ENCODE results near the gene OTUD3. TPM values are rescaled to one million over a fixed set of nuclear protein-coding genes. Genes with fewer than 3 reads are reported as not detected.

Gene OTUD3, protein sequence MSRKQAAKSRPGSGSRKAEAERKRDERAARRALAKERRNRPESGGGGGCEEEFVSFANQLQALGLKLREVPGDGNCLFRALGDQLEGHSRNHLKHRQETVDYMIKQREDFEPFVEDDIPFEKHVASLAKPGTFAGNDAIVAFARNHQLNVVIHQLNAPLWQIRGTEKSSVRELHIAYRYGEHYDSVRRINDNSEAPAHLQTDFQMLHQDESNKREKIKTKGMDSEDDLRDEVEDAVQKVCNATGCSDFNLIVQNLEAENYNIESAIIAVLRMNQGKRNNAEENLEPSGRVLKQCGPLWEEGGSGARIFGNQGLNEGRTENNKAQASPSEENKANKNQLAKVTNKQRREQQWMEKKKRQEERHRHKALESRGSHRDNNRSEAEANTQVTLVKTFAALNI
- total RNA-seq, result 4.6 TPM in 2 replicates

DNA sequence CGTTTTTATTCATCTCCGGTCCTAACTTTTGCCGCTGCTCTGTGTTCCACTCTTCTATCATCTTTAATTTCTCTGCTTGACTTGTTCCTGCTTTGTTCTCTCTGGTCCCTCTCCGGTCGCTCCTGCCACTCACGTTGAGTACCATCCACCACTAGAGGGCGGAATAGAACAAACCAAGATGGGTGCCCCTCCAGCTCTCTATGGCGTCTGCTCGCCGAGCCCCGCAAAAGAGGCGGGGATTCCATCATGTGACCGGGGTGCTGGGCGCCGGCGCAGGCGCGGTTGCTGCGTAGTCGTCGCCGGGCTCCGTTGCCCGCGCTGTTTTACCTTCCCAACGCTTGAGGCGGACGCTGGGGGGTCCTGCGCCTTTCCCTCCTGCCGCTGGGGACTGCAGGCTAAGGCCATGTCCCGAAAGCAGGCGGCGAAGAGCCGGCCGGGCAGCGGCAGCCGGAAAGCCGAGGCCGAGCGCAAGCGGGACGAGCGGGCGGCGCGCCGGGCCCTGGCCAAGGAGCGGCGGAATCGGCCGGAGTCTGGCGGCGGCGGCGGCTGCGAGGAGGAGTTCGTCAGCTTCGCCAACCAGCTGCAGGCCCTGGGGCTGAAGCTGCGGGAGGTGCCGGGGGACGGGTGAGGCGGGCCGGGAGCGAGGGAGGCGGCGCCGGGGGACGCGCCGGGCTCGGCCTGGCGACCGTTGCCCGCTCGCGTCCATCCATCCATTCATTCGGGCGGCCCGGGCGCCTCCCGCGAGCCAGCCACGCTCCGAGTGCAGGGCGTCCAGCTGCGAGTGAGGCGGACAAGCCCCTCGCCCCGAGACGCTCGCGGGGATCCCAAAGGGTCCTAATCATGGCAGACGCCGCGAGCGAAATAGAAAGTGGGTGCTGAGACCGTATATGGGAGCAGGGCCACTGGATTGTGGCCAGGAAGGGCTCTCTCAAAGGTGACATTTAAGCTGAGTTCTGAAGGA lies at the start of gene OTUD3:
Gene OTUD3, plus strand, starts transcription at position 285 of the 961 bp plus-strand sequence. Its CDS starts 119 bp downstream, at position 404.

DNA sequence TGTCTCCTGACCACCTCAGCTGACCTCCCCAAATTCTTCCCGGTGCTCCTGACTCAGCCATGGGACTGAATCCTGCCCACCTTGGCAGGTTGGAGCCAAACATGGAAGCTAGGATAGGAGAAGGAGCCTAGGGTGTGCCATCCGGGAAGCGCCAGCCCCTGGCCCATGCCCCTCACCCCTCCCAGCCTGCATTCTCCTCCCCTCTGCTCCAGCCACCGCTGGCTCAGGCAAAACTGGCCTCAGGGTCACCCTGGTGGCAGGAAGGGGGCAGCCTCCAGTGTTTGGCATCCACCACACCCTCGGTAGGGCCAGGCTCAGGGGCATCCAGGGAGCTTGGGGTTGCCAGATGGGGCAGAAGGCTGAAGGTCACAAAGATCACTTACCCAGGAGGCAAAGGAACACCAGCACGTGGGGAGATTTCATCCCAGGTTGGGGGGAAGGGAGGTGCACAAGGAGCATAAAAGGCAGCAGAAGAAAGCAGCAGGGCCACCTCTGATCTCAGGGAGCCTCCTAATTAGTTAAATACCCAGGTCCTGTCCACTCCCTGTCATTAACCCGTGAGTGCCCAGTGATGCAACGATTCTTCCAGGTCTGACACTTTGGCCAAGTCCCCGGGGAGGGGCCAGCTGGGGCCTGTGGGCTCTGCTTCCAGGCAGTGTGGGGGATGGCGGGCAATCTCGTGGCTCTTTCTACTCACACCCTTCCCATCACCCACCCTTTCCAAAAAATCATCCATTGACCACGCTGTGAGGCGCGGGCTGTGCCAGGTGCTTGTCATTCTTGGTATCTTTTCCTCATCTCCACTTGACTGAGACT lies 41.1 kb downstream of the OTUD3 start, which contains the start of gene PLA2G2E:
Gene PLA2G2E, minus strand, starts transcription at position 481 of the 816 bp plus-strand sequence. Its CDS starts 58 bp downstream, at position 423.

Other genes starting within 250 kb of the OTUD3 start
- 343 and 636 TPM in 2 replicates for gene NBL1, start 238.1 kb upstream of the OTUD3 start, total RNA-seq
- 0.06 and 0.13 TPM in 2 replicates for gene HTR6, start 217.5 kb upstream of the OTUD3 start, total RNA-seq
- 12.6 and 16.8 TPM in 2 replicates for gene TMCO4, start 82.5 kb upstream of the OTUD3 start, total RNA-seq
- not detected in 2 replicates for gene RNF186, start 67.1 kb upstream of the OTUD3 start, total RNA-seq
- not detected in 2 replicates for gene PLA2G2E, start 41.2 kb downstream of the OTUD3 start, total RNA-seq
- not detected in 2 replicates for gene PLA2G2A, start 97.2 kb downstream of the OTUD3 start, total RNA-seq
- gene PLA2G5, start 187.8 kb downstream of the OTUD3 start, total RNA-seq, result 3.9 and 4.5 TPM in 2 replicates
- not detected in 2 replicates for gene PLA2G2D, start 237.1 kb downstream of the OTUD3 start, total RNA-seq

Data from aortic smooth muscle cell (primary cell).